GM13977 (cell line): ENCODE data around the gene WNK2.
"Not testable (repeated sequence)": the region's sequence is repeated elsewhere in the genome, so short reads cannot be mapped to it uniquely, and the experiment has no call there.

ENCODE experiments used
- DNase-seq: peaks from one replicate; pipeline ENCODE4 v3.0.0; 2012; ENCODE audit warnings: low spot score
- in situ Hi-C: fragments of 300-500 bp; cut with MboI; formaldehyde crosslinking; loops from one replicate; pipeline ENCODE4 v1.12.0; 2022; ENCODE audit warnings: low sequenced_read_pairs, low pct_unique_long_range_greater_than_20kb, mixed read lengths, inconsistent platforms; ENCODE audit not compliant: unreplicated experiment
- TF ChIP-seq, protein P1 (sequence below): IDR thresholded peaks from 2 replicates; pipeline ENCODE4 v1.5.1; 2012; ENCODE audit warnings: mild to moderate bottlenecking, control low read depth; ENCODE audit not compliant: insufficient read depth; ENCODE audit errors: extremely low read depth, missing control alignments

The WNK2 gene

DNA sequence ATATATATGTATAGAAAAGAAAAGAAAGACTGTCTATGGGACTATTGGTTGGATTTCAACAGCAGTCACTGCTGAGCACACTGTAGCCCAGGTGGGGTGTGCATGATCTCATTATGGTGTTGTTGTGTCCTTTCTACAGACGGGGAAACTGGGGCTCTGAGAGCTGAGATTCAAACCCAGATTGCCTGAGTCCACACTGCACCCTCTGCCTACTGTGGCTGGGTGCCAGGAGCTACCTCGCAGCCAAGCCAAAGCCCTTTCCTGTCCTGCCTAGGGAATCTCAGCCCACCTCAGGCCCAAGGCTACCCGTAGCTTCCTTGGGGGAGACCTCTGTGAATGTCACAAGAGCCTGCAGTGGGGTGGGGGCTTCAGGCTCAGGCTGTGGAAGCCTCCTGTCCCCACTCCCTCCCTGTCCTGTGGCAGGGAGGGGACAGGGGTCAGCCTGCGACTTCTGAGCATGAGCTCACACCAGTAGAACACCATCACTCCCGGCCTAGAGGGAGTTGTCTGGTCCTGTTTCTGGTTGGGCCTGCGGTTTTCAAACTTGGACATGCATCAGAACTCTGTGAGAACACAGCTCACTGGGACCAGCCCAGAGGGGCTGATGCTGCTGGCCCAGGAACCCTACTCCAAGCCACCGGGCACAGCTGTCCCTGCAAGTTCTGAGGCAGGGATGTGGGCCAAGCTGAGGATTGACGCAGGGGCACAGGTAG, 42.0 kb upstream of the WNK2 start:
- in situ Hi-C loops: no loop called here
- no peak for DNase-seq
- TF ChIP-seq, protein P1, sequence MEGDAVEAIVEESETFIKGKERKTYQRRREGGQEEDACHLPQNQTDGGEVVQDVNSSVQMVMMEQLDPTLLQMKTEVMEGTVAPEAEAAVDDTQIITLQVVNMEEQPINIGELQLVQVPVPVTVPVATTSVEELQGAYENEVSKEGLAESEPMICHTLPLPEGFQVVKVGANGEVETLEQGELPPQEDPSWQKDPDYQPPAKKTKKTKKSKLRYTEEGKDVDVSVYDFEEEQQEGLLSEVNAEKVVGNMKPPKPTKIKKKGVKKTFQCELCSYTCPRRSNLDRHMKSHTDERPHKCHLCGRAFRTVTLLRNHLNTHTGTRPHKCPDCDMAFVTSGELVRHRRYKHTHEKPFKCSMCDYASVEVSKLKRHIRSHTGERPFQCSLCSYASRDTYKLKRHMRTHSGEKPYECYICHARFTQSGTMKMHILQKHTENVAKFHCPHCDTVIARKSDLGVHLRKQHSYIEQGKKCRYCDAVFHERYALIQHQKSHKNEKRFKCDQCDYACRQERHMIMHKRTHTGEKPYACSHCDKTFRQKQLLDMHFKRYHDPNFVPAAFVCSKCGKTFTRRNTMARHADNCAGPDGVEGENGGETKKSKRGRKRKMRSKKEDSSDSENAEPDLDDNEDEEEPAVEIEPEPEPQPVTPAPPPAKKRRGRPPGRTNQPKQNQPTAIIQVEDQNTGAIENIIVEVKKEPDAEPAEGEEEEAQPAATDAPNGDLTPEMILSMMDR: no peak

DNA sequence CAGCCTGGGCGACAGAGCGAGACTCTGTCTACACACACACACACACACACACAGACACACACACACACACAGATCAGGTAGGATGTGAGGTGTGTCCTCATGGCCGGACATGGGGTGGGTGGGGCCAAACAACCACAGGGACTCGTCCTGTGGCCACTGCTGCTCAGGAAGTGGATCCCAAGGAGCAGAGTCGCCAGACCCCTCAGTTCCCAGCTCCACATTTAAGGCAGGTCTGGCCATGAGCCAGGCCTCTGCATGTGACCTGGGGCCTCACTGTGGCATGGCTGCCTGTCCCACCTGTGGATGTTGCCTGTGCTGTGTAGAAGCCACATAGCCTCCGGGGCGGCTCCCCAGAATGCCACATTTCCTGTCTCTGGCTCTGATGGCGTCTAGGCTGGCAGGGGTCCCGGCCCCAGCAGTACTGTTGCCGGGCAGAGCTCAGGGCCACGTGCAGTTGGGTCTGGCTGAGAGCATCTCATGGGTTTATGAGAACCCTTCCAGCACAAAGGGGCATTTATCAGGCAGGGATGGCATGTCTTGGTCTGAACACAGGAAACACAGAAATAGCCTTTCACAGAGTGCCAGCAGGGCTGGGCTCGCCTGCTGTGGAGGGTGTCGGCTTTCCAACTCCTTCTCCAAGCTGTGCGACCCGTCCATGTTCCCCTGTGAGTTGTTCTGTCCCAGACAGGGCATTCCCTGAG, 40.0 kb upstream of the WNK2 start:
- in situ Hi-C loops: no loop called here
- DNase-seq: no peak
- TF ChIP-seq, protein P1: no peak

DNA sequence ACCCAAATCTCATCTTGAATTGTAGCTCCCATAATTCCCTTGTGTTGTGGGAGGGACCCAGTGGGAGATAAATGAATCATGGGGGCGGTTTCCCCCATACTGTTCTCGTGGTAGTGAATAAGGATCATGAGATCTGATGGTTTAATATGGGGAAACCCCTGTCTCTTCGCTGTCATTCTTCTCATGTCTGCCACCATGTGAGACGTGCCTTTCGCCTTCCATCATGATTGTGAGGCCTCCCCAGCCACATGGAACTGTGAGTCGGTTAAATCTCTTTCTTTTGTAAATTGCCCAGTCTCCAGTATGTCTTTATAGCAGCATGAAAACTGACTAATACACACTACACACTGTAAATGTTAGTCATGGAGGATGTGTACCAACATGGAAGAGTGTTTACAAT, 37.2 kb upstream of the WNK2 start:
- in situ Hi-C loops, DNase-seq: not testable (repeated sequence)

DNA sequence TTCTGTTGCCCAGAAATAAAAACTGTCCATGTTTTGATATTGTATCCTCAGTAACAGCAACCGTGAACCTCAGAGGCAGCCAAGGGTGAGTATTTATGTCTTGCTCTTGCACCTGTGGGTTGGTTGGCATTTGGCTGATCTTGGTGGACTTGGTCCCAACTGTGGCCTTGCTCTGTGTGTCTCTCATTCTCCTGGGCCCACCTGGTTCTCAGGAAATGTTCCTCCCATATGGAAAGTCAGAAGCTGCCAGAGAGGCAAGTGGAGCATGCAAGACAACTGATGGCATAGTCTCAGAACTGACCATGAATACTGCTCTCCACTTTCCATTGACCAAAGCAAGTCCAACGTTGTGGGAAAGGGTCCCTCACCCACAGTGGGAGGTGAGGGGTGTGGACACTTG, 36.3 kb upstream of the WNK2 start:
- in situ Hi-C loops: no loop called here
- TF ChIP-seq, protein P1: no peak
- DNase-seq: no peak

DNA sequence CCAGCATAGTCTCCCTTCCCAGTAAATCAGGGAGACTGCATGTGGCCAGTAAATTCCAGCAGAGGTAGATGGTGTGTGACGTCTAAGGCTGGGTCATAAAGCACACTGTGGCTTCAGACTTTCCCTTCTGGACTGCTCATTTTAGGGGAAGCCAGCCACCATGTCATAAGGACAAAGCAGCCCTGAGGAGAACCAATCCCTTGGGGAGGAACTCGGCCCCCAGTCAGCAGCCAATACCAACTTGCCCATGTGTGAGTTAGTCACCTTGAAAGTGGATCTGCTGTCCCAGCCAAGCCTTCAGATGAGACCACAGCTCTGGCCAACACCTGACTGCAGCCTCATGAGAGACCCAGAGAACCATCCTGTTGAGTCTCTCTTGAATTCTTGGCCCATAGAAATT, 35.2 kb upstream of the WNK2 start:
- TF ChIP-seq, protein P1: no peak
- no peak for DNase-seq
- in situ Hi-C loops: no loop called here

DNA sequence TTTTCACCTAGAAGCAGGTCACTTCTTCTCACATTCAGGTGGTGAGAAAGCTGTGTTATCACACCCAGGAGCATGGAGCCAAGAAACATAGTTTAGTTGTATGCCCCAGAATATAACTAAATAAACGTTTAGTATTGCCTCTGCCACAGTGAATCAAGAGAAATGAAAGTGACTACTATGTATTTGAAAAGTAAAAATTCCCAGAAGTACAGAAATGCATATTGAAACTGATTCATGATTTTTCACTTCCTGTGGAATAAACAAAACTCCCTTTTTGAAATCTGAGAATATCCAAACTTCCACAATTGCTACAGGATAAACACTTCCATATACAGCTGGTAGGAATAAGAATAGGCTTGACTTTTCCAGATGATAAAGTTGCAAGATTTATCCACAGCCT, 34.6 kb upstream of the WNK2 start:
- DNase-seq: no peak
- in situ Hi-C loops: no loop called here
- TF ChIP-seq, protein P1: no peak

DNA sequence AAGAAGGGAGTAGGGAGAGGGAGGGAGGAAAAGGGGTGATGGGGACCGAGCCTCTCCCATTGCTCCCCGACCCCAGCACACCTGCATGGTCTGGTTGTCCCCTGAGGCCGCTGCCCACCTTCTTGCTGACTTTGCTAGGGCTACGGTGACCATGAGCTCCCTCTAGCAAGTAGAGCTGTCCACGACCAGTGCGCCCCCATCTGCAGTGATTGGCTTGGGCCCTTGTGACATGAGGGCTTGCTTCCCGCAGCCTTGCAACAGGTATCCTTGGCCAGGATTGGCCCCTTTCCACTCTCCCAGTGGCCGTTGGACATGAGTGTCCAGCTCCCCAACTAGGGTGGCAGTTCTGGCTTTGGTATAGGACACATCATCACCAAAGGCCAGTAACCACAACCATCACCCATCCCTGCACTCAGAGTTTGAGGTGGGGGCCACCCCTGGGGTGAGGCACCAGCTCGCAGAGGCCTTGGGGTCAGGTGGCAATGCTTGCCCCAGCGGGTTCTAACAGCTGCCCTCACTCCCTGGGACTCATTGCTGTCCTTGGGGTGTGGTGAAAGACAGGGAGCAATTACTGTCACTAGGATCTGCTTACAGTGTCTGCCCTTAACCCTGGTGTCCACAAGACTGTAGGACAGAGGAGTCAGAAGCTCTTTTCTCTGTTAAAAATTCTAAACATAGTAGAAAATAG, 32.7 kb upstream of the WNK2 start:
- in situ Hi-C loops: loop anchor here (25.0 kb wide), 1 partner anchor 161 kb away; no protein-coding TSS in a partner anchor
- no peak for DNase-seq
- TF ChIP-seq, protein P1: no peak
